Activated CD4-positive, alpha-beta T cell treated with anti-CD3 and anti-CD28 coated beads for 48 hours (primary cell): ENCODE data around the gene ZNF438.
A peak's percentile ranks its signal among the peaks of the same experiment; 100 is the strongest.
"Not testable (repeated sequence)": the region's sequence is repeated elsewhere in the genome, so short reads cannot be mapped to it uniquely, and the experiment has no call there.

Experiments
- DNase-seq: peaks from one replicate; pipeline ENCODE4 v3.0.0-alpha.2; 2020

ZNF438 gene

GRCh38 chr10:30820261-30820991, 211.2 kb downstream of the ZNF438 start:
- DNase-seq: no peak

- no peak for DNase-seq
Observed at GRCh38 chr10:30819341-30820181, 212.1 kb downstream of the ZNF438 start.

- DNase-seq: no peak
Observed at GRCh38 chr10:30818854-30819253, 212.8 kb downstream of the ZNF438 start.

- DNase-seq: no peak
Observed at GRCh38 chr10:30818010-30818660, 213.5 kb downstream of the ZNF438 start.

DNA sequence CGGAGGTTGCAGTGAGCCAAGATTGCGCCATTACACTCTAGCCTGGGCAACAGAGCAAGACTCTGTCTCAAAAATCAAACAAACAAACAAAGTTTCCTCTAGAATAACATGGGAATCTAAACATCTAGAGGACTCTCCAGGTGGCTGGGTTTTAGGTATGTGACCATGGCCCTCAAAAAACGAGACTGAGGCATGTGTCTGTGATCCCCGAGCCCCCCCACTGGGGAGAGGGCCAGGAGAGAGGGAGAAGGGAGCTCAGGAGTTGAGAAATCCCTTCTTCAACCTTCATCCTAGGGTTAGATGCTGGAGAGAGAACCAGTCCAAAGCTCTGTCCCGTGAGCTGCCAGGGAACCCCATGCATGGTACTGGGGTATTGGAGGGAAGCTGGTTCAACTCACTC, 214.1 kb downstream of the ZNF438 start:
- no peak for DNase-seq

DNA sequence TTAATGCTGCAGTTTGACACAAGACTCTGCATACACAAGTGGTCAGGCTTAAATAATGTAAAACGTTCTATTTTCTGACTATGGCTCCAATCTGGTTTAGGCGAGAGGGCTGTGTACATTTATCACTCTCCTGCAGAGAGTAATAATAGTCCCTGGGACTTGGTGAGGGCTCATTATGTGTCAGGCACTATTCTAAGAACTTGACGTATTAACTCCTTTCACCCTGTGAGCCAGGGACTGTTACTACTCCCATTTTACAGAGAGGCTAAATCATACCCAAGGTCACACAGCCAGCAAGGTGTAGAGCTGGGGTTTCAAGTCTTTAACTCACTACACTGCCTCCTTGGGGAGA, 214.9 kb downstream of the ZNF438 start:
- DNase-seq: no peak

GRCh38 chr10:30816159-30816819, 215.4 kb downstream of the ZNF438 start:
- no peak for DNase-seq

DNA sequence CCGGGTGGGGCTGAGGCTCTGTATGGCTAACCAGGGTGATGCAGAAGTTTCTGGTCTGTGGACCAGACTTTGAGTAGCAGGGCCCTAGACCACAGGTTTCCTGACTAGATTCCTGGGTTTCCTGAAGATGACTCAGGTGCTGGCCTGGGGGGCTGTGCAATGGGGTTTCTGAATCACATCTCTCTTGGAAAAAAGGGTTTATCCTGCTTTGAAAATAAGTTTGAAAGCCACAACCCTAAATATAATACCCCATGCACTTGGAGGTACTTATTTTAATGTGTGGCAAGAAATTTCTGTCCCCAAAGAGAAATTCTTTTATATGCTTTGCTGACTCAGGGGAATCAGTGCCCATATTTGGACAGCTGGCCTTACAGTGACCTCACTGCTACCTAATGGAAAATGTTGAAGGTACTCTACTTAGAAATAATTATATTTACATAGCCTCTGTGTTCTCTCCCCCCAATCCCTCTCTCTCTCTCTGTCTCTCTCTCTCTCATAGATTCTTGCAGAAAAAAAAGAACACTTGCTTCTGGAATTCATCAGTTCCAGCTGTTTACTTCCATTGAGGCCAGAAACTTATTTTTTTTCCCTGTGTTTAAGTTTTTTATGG, 217.7 kb downstream of the ZNF438 start:
- DNase-seq: no peak

DNA sequence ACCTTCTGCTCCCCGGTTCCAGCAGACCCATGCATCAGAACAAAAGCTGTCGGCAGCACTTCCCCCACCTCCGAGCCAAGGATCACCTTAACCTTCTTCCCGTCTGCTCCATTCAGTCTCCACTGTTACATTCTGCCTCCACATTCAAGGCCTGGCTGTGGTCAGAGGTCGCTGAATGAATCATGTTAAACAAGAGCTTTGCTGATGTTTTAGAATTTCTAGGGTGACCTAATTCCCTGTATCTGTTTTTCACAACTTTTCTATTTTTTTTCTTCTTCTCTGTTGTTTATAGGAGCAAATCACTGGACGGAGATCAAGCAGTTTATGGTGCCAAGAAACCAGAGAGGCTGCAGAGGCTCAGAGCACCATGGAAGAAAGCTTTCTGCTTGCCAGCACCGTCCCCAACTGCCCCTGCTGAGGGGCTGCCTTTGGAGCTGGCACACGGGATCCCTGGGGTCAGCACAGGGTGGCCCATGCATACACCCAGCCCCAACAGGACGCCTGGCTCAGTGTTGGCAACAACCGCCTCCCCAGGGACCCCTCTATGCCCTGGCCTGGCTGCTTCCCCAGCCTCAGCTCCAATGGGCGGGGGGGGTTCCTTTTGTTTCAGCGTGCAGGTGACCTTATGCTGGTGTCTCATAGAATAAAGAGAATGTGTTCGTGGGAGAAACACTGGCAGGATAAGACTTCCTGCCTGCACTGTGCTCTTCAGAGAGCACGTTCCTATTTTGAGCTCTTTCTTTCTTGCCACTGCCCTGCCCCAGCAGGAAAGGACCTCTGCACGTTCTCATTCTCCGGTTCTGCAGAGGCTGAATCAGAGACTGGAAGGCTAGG, 219.4 kb downstream of the ZNF438 start:
- peak; percentile 11 for DNase-seq

DNA sequence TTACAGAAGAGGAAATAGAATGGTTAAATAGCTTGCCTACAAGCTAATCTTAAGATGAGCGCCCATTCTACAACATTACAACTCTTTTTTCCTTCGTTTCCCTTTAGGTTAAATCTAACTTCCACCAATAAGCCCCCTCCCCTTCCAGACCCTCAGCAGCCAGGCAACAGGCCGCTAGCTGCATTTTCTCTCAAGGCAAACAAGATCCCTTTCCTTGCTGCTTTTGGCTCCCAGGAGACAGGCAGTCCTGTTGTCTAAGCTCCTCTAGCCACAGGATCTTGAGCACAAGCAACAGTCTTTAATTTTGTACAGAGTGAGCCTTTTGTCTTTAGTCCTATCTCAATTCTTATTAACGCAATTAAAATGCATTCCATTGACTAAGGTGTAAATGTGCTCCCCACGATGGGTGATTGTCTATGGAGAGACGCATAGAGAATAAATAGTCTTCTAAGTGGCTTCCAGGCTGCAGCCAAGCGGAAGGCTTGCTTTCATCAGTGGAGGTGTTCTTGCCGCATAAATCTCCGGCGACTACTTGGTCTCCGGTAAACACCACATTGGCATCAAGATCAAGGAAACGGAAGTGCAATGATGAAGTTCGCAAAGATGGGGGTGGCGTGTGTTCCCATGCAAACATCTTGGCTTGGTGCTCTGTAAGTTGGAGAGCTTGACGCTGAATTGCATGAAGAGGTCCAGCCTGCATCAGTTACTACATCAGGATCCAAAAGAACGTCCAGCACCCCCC, 220.2 kb downstream of the ZNF438 start:
- peak; percentile 5 for DNase-seq

DNA sequence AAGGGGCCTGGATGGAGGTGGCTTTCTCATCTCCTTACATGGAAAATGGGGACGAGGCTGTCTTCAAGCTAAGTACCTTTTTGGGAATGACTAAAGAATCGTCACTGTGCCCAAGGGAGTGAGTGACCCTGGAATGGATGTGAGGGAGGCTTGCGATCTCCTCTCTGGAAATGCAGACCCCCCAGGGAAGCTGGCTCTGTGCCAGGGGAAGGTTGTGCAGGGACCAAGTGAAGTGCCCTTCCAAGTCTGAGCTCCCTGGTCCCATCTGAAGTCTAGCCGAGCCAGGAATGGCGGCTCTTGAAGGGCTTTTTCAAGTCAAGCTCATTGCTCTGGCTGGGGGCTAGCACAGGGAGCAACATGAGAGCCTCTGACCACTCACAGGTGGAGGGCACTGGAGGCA, 221.2 kb downstream of the ZNF438 start:
- no peak for DNase-seq

GRCh38 chr10:30806850-30807249, 224.8 kb downstream of the ZNF438 start:
- DNase-seq: no peak

- no peak for DNase-seq
Observed at GRCh38 chr10:30805061-30805460, 226.6 kb downstream of the ZNF438 start.

- no peak for DNase-seq
Observed at GRCh38 chr10:30804478-30805055, 227.1 kb downstream of the ZNF438 start.

- no peak for DNase-seq
Observed at GRCh38 chr10:30803892-30804322, 227.8 kb downstream of the ZNF438 start.

- no peak for DNase-seq
Observed at GRCh38 chr10:30803058-30803457, 228.6 kb downstream of the ZNF438 start.

- no peak for DNase-seq
Observed at GRCh38 chr10:30800368-30800767, 231.3 kb downstream of the ZNF438 start.

DNA sequence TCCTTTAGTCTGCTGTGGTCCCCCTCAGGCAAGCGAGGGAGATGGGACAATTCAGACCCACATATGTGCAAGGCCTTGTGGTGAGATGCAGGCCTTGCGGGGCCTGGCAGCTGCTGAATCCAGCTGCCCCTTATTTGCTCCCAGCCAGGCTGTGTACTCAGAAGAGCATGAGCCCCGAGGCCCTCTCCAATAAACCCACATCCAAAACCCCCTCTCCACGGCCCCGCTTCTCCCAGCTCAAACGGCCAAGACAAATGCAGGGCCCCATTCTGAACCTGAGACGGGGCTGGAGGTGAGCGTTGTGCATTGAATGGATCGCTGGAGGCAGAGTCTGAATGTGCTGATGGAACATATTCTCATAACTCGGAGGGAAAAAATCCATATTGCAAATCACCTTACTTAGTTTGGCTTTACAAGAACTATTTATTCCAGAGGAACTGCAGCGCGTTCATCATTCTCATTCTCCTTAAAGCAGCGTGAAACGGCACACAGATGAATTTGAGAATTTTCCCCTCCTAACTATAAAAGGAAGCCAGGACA, 232.9 kb downstream of the ZNF438 start:
- DNase-seq: no peak

- not testable (repeated sequence) for DNase-seq
Observed at GRCh38 chr10:30795024-30795423, 236.6 kb downstream of the ZNF438 start.
